ENCODE measurements around the gene MMD. TPM values are rescaled to one million over a fixed set of nuclear protein-coding genes. Genes with fewer than 3 reads are reported as not detected.
"Not testable (repeated sequence)": the region's sequence is repeated elsewhere in the genome, so short reads cannot be mapped to it uniquely, and the experiment has no call there.

Gene MMD
- total RNA-seq, 2 experiments from 2014 or later = 40.6 to 44.8 TPM

- ATAC-seq (ENCODE audit: low read depth) (no peak), DNase-seq (no peak)
- no peak overlapping the region for H3K4me3 Mint-ChIP-seq
- H3K27me3 Mint-ChIP-seq = peaks cover 3% of the 10 kb centered on the region
- H3K9me3 Mint-ChIP-seq = no peaks in the 10 kb centered on the region
- H3K36me3 Mint-ChIP-seq = no peaks in the 10 kb centered on the region
- POLR2A ChIA-PET = no interaction called here
- H3K27ac Mint-ChIP-seq = no peak overlapping the region
- H3K4me1 Mint-ChIP-seq = peaks cover 11% of the 10 kb centered on the region
Observed at GRCh38 chr17:55436224-55437158, 14.9 kb upstream of the MMD start.

- Mint-ChIP-seq H3K9me3 (no peaks in the 10 kb centered on the region), H3K27ac (no peak overlapping the region), H3K4me1 (peaks cover 11% of the 10 kb centered on the region), H3K4me3 (no peak overlapping the region), H3K27me3 (peaks cover 3% of the 10 kb centered on the region), H3K36me3 (no peaks in the 10 kb centered on the region)
- POLR2A ChIA-PET = no interaction called here
- DNase-seq (no peak), ATAC-seq (ENCODE audit: low read depth) (no peak)
Observed at GRCh38 chr17:55435408-55435807, 13.8 kb upstream of the MMD start.

- no peak for DNase-seq
- H3K36me3 Mint-ChIP-seq = no peaks in the 10 kb centered on the region
- no peaks in the 10 kb centered on the region for H3K9me3 Mint-ChIP-seq
- H3K4me1 Mint-ChIP-seq = peaks cover 11% of the 10 kb centered on the region
- no peak for ATAC-seq (ENCODE audit: low read depth)
- H3K4me3 Mint-ChIP-seq = no peak overlapping the region
- H3K27me3 Mint-ChIP-seq = peaks cover 3% of the 10 kb centered on the region
- POLR2A ChIA-PET = no interaction called here
- H3K27ac Mint-ChIP-seq = no peak overlapping the region
Observed at GRCh38 chr17:55434721-55435120, 13.1 kb upstream of the MMD start.

- ATAC-seq (ENCODE audit: low read depth) = no peak
- H3K4me3 Mint-ChIP-seq = no peak overlapping the region
- no peak overlapping the region for H3K27ac Mint-ChIP-seq
- no peaks in the 10 kb centered on the region for H3K36me3 Mint-ChIP-seq
- H3K9me3 Mint-ChIP-seq = no peaks in the 10 kb centered on the region
- no peak for DNase-seq
- POLR2A ChIA-PET = interaction anchor here (2.1 kb wide), 1 partner anchor 12 kb away, joined by 8 read pairs; the partner anchor contains the start of gene MMD
- peaks cover 3% of the 10 kb centered on the region for H3K27me3 Mint-ChIP-seq
- peaks cover 11% of the 10 kb centered on the region for H3K4me1 Mint-ChIP-seq
Observed at GRCh38 chr17:55433629-55434422, 12.2 kb upstream of the MMD start.

GRCh38 chr17:55433029-55433628, 11.5 kb upstream of the MMD start:
- DNase-seq = no peak
- Mint-ChIP-seq H3K4me1 (peaks cover 11% of the 10 kb centered on the region), H3K27me3 (peaks cover 3% of the 10 kb centered on the region), H3K36me3 (no peaks in the 10 kb centered on the region), H3K9me3 (no peaks in the 10 kb centered on the region), H3K4me3 (no peak overlapping the region), H3K27ac (no peak overlapping the region)
- no peak for ATAC-seq (ENCODE audit: low read depth)
- POLR2A ChIA-PET = interaction anchor here (2.1 kb wide), 1 partner anchor 12 kb away, joined by 8 read pairs; the partner anchor contains the start of gene MMD

- Mint-ChIP-seq H3K4me3 (no peak overlapping the region), H3K27me3 (peaks cover 3% of the 10 kb centered on the region), H3K27ac (no peak overlapping the region), H3K9me3 (no peaks in the 10 kb centered on the region), H3K4me1 (peaks cover 11% of the 10 kb centered on the region), H3K36me3 (no peaks in the 10 kb centered on the region)
- POLR2A ChIA-PET = interaction anchor here (2.1 kb wide), 1 partner anchor 11 kb away, joined by 8 read pairs; the partner anchor contains the start of gene MMD
- ATAC-seq (ENCODE audit: low read depth) (no peak), DNase-seq (no peak)
Observed at GRCh38 chr17:55432358-55433028, 10.9 kb upstream of the MMD start.

- H3K36me3 Mint-ChIP-seq; DNase-seq; H3K9me3 Mint-ChIP-seq; ATAC-seq (ENCODE audit: low read depth); H3K4me3 Mint-ChIP-seq; H3K27me3 Mint-ChIP-seq; H3K27ac Mint-ChIP-seq: not testable (repeated sequence)
- POLR2A ChIA-PET = interaction anchor here (2.1 kb wide), 1 partner anchor 10 kb away, joined by 8 read pairs; the partner anchor contains the start of gene MMD
- peaks cover 11% of the 10 kb centered on the region for H3K4me1 Mint-ChIP-seq
Observed at GRCh38 chr17:55431914-55432313, 10.3 kb upstream of the MMD start.

- no peak overlapping the region for H3K4me3 Mint-ChIP-seq
- H3K9me3 Mint-ChIP-seq = no peaks in the 10 kb centered on the region
- POLR2A ChIA-PET = no interaction called here
- peaks cover 9% of the 10 kb centered on the region for H3K4me1 Mint-ChIP-seq
- no peaks in the 10 kb centered on the region for H3K36me3 Mint-ChIP-seq
- DNase-seq (no peak), ATAC-seq (ENCODE audit: low read depth) (no peak)
- H3K27me3 Mint-ChIP-seq = peaks cover 3% of the 10 kb centered on the region
- H3K27ac Mint-ChIP-seq = no peak overlapping the region
Observed at GRCh38 chr17:55430541-55431288, 9.1 kb upstream of the MMD start.

- DNase-seq (no peak), ATAC-seq (ENCODE audit: low read depth) (no peak)
- H3K4me1 Mint-ChIP-seq = peaks cover 9% of the 10 kb centered on the region
- H3K27ac Mint-ChIP-seq = no peak overlapping the region
- H3K27me3 Mint-ChIP-seq = peaks cover 28% of the 10 kb centered on the region
- H3K9me3 Mint-ChIP-seq = no peaks in the 10 kb centered on the region
- H3K36me3 Mint-ChIP-seq = no peaks in the 10 kb centered on the region
- H3K4me3 Mint-ChIP-seq = no peak overlapping the region
- POLR2A ChIA-PET = no interaction called here
Observed at GRCh38 chr17:55427587-55427882, 5.9 kb upstream of the MMD start.

GRCh38 chr17:55426851-55427586, 5.4 kb upstream of the MMD start:
- no peak for ATAC-seq (ENCODE audit: low read depth)
- Mint-ChIP-seq H3K4me3 (no peak overlapping the region), H3K27me3 (peaks cover 30% of the 10 kb centered on the region), H3K27ac (no peak overlapping the region), H3K9me3 (no peaks in the 10 kb centered on the region), H3K36me3 (no peaks in the 10 kb centered on the region), H3K4me1 (peaks cover 8% of the 10 kb centered on the region)
- no peak for DNase-seq
- POLR2A ChIA-PET = no interaction called here

- Mint-ChIP-seq H3K27me3 (peaks cover 29% of the 10 kb centered on the region), H3K36me3 (no peaks in the 10 kb centered on the region), H3K4me3 (no peak overlapping the region), H3K4me1 (peaks cover 6% of the 10 kb centered on the region), H3K9me3 (no peaks in the 10 kb centered on the region), H3K27ac (no peak overlapping the region)
- POLR2A ChIA-PET = no interaction called here
- DNase-seq (no peak), ATAC-seq (ENCODE audit: low read depth) (no peak)
Observed at GRCh38 chr17:55424893-55425540, 3.4 kb upstream of the MMD start.

GRCh38 chr17:55423535-55423934, 1.9 kb upstream of the MMD start:
- Mint-ChIP-seq H3K36me3 (peaks cover 14% of the 10 kb centered on the region), H3K9me3 (no peaks in the 10 kb centered on the region), H3K27ac (no peak overlapping the region), H3K4me1 (peaks cover 20% of the 10 kb centered on the region), H3K27me3 (peaks cover 29% of the 10 kb centered on the region), H3K4me3 (no peak overlapping the region)
- no peak for DNase-seq
- POLR2A ChIA-PET = no interaction called here
- no peak for ATAC-seq (ENCODE audit: low read depth)

All from activated naive CD8-positive, alpha-beta T cell treated with anti-CD3 and anti-CD28 coated beads, Interleukin-2, amount 10 ng/mL, durations not matched to agents 7 days and 5 days (primary cell).